ENCODE results near the gene CLEC14A.

The CLEC14A gene

GRCh38 chr14:38255673-38256532 lies at the start of gene CLEC14A:
CLEC14A (minus strand) TSS chr14:38256093; CDS start chr14:38256022, 71 bp downstream.
- peak; percentile 3 for DNase-seq

GRCh38 chr14:38302966-38303365 lies 47.1 kb upstream of the CLEC14A start:
- DNase-seq, result no peak

GRCh38 chr14:38302034-38302433 lies 46.1 kb upstream of the CLEC14A start:
- DNase-seq, result no peak

- DNase-seq, result no peak
Observed at GRCh38 chr14:38297681-38298080, 41.8 kb upstream of the CLEC14A start.

- no peak for DNase-seq
Observed at GRCh38 chr14:38291681-38292467, 36.0 kb upstream of the CLEC14A start.

GRCh38 chr14:38290601-38291188 lies 34.8 kb upstream of the CLEC14A start:
- no peak for DNase-seq

GRCh38 chr14:38286452-38286851 lies 30.6 kb upstream of the CLEC14A start:
- DNase-seq, result no peak

- no peak for DNase-seq
Observed at GRCh38 chr14:38285962-38286361, 30.1 kb upstream of the CLEC14A start.

- no peak for DNase-seq
Observed at GRCh38 chr14:38282936-38283335, 27.0 kb upstream of the CLEC14A start.

GRCh38 chr14:38280081-38280480 lies 24.2 kb upstream of the CLEC14A start:
- no peak for DNase-seq

GRCh38 chr14:38279572-38279971 lies 23.7 kb upstream of the CLEC14A start:
- no peak for DNase-seq

- no peak for DNase-seq
Observed at GRCh38 chr14:38278035-38278434, 22.1 kb upstream of the CLEC14A start.

- DNase-seq, result no peak
Observed at GRCh38 chr14:38262844-38263243, 7.0 kb upstream of the CLEC14A start.

GRCh38 chr14:38261620-38262019 lies 5.7 kb upstream of the CLEC14A start:
- no peak for DNase-seq

GRCh38 chr14:38257507-38257906 lies 1.6 kb upstream of the CLEC14A start:
- no peak for DNase-seq

GRCh38 chr14:38256533-38256840 lies 594 bp upstream of the CLEC14A start:
- DNase-seq, result no peak

GRCh38 chr14:38255408-38255672 lies 553 bp downstream of the CLEC14A start:
- DNase-seq, result no peak

GRCh38 chr14:38254571-38255407 lies 1.1 kb downstream of the CLEC14A start:
- no peak for DNase-seq

- DNase-seq, result no peak
Observed at GRCh38 chr14:38253676-38254075, 2.2 kb downstream of the CLEC14A start.

- no peak for DNase-seq
Observed at GRCh38 chr14:38252066-38252710, 3.7 kb downstream of the CLEC14A start.

- no peak for DNase-seq
Observed at GRCh38 chr14:38250331-38250730, 5.6 kb downstream of the CLEC14A start.

GRCh38 chr14:38248321-38249028 lies 7.4 kb downstream of the CLEC14A start:
- no peak for DNase-seq

Data from CD4-positive, alpha-beta T cell treated with Interleukin-10 for 1 hour (primary cell).